Measurements from ENCODE around the gene VWC2.

DNA sequence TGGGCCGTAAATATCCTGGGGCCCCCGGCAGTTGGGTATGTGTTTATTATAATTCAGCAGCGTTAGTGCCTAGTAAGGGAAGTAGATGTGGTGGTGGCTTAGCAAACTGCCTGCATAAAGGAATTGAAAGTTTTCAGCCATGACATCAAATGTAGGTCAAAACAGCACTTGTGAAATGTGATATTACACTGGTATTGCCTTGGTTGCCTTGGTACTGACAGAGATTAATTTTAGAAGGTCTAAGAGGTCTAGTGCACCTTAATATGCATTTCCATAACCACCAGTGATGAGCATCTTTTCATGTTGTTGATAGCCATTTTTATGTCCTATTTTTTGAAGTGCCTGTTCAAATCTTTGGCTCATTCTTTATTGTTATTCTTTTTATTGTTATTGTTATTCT lies 50.1 kb downstream of the VWC2 start:
- TF ChIP-seq, protein P1, sequence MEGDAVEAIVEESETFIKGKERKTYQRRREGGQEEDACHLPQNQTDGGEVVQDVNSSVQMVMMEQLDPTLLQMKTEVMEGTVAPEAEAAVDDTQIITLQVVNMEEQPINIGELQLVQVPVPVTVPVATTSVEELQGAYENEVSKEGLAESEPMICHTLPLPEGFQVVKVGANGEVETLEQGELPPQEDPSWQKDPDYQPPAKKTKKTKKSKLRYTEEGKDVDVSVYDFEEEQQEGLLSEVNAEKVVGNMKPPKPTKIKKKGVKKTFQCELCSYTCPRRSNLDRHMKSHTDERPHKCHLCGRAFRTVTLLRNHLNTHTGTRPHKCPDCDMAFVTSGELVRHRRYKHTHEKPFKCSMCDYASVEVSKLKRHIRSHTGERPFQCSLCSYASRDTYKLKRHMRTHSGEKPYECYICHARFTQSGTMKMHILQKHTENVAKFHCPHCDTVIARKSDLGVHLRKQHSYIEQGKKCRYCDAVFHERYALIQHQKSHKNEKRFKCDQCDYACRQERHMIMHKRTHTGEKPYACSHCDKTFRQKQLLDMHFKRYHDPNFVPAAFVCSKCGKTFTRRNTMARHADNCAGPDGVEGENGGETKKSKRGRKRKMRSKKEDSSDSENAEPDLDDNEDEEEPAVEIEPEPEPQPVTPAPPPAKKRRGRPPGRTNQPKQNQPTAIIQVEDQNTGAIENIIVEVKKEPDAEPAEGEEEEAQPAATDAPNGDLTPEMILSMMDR (IDR thresholded peaks at IDR 0.05), result no peak
- no peak for TF ChIP-seq POLR2AphosphoS5 (IDR thresholded peaks at IDR 0.05; ENCODE audit: low read depth, low read length)
